NT2/D1 (cell line): ENCODE measurements around the gene RAB11FIP3.

Source experiments
- DNase-seq: peaks from one replicate; pipeline ENCODE4 v3.0.0-alpha.2; 2011; ENCODE audit warnings: low read depth, low spot score
- H3K27me3 ChIP-seq: 2 replicates; pipeline ENCODE4 v1.6.0; 2011; ENCODE audit warnings: mild to moderate bottlenecking; ENCODE audit not compliant: insufficient read length, insufficient read depth
- H3K36me3 ChIP-seq: 2 replicates; pipeline ENCODE4 v1.6.1; 2011; ENCODE audit warnings: mild to moderate bottlenecking, low read length, mixed read lengths; ENCODE audit not compliant: insufficient read depth, insufficient read length
- H3K4me1 ChIP-seq: 2 replicates; pipeline ENCODE4 v1.5.1; 2011; ENCODE audit not compliant: insufficient read depth, insufficient read length
- H3K4me3 ChIP-seq: 2 replicates; pipeline ENCODE4 v1.5.1; 2011; ENCODE audit warnings: low read depth; ENCODE audit not compliant: insufficient read length
- H3K9ac ChIP-seq: 2 replicates; pipeline ENCODE4 v1.6.0; 2011; ENCODE audit warnings: low read depth; ENCODE audit not compliant: insufficient read length
- H3K9me3 ChIP-seq: 2 replicates; pipeline ENCODE4 v1.5.1; 2011; ENCODE audit warnings: mild to moderate bottlenecking, low read length; ENCODE audit not compliant: insufficient read depth
- SUZ12 ChIP-seq: IDR thresholded peaks from 2 replicates; pipeline ENCODE4 v1.6.1; 2011; ENCODE audit not compliant: insufficient read length, insufficient read depth; ENCODE audit errors: extremely low read depth
- YY1 ChIP-seq: IDR thresholded peaks from 2 replicates; pipeline ENCODE4 v1.6.1; 2011; ENCODE audit not compliant: insufficient read length, insufficient read depth
- ZNF274 ChIP-seq: IDR thresholded peaks from 2 replicates; pipeline ENCODE4 v1.6.1; 2011; ENCODE audit warnings: mild to moderate bottlenecking, low read depth, low read length

Gene RAB11FIP3

GRCh38 chr16:531494-532125 lies 106.2 kb downstream of the RAB11FIP3 start:
- DNase-seq: no peak
- Histone ChIP-seq H3K9me3 (no peaks in the 10 kb centered on the region), H3K9ac (no peak overlapping the region), H3K4me3 (no peak overlapping the region), H3K36me3 (peaks cover 40% of the 10 kb centered on the region), H3K27me3 (no peaks in the 10 kb centered on the region), H3K4me1 (peaks cover 32% of the 10 kb centered on the region)
- TF ChIP-seq SUZ12: no peak
- TF ChIP-seq YY1: no peak
- TF ChIP-seq ZNF274: no peak

- no peak overlapping the region for H3K4me3 ChIP-seq
- no peaks in the 10 kb centered on the region for H3K27me3 ChIP-seq
- H3K9me3 ChIP-seq: no peaks in the 10 kb centered on the region
- peaks cover 59% of the 10 kb centered on the region for H3K36me3 ChIP-seq
- H3K4me1 ChIP-seq: peaks cover 34% of the 10 kb centered on the region
- H3K9ac ChIP-seq: peak overlapping the region; percentile 42
- no peak for TF ChIP-seq SUZ12
- DNase-seq: no peak
These were observed 108.1 kb downstream of the RAB11FIP3 start for GRCh38 chr16:533391-534123.

- Histone ChIP-seq H3K9me3 (no peaks in the 10 kb centered on the region), H3K4me1 (peaks cover 32% of the 10 kb centered on the region), H3K27me3 (no peaks in the 10 kb centered on the region), H3K9ac (peak overlapping the region; percentile 42), H3K4me3 (no peak overlapping the region), H3K36me3 (peaks cover 60% of the 10 kb centered on the region)
- no peak for DNase-seq
- no peak for TF ChIP-seq ZNF274
- no peak for TF ChIP-seq SUZ12
- TF ChIP-seq YY1: no peak
These were observed 108.7 kb downstream of the RAB11FIP3 start for GRCh38 chr16:534135-534534.

- no peak overlapping the region for H3K4me3 ChIP-seq
- DNase-seq: no peak
- TF ChIP-seq ZNF274: no peak
- TF ChIP-seq YY1: no peak
- TF ChIP-seq SUZ12: no peak
- H3K36me3 ChIP-seq: peaks cover 58% of the 10 kb centered on the region
- H3K27me3 ChIP-seq: no peaks in the 10 kb centered on the region
- peak overlapping the region; percentile 24 for H3K9ac ChIP-seq
- H3K9me3 ChIP-seq: no peaks in the 10 kb centered on the region
- peaks cover 25% of the 10 kb centered on the region for H3K4me1 ChIP-seq
These were observed 109.5 kb downstream of the RAB11FIP3 start for GRCh38 chr16:534856-535445.

- Histone ChIP-seq H3K9ac (no peak overlapping the region), H3K36me3 (peaks cover 59% of the 10 kb centered on the region), H3K9me3 (no peaks in the 10 kb centered on the region), H3K27me3 (no peaks in the 10 kb centered on the region), H3K4me1 (peaks cover 23% of the 10 kb centered on the region), H3K4me3 (no peak overlapping the region)
- DNase-seq: no peak
- TF ChIP-seq YY1 (no peak), ZNF274 (no peak), SUZ12 (no peak)
These were observed 110.3 kb downstream of the RAB11FIP3 start for GRCh38 chr16:535446-536405.

- no peak overlapping the region for H3K4me3 ChIP-seq
- no peak for TF ChIP-seq YY1
- TF ChIP-seq SUZ12: no peak
- no peak for TF ChIP-seq ZNF274
- no peak for DNase-seq
- H3K9me3 ChIP-seq: no peaks in the 10 kb centered on the region
- peaks cover 23% of the 10 kb centered on the region for H3K4me1 ChIP-seq
- no peaks in the 10 kb centered on the region for H3K27me3 ChIP-seq
- no peak overlapping the region for H3K9ac ChIP-seq
- peaks cover 65% of the 10 kb centered on the region for H3K36me3 ChIP-seq
These were observed 111.3 kb downstream of the RAB11FIP3 start for GRCh38 chr16:536746-537145.
